Activated naive CD4-positive, alpha-beta T cell treated with anti-CD3 and anti-CD28 coated beads, Interleukin-2, amount 50 U/mL, for 16 hours (primary cell): ENCODE measurements around the gene LRRC61.

Experiments
- DNase-seq: peaks from one replicate; pipeline ENCODE4 v3.0.0-alpha.2; 2020

LRRC61 gene

DNA sequence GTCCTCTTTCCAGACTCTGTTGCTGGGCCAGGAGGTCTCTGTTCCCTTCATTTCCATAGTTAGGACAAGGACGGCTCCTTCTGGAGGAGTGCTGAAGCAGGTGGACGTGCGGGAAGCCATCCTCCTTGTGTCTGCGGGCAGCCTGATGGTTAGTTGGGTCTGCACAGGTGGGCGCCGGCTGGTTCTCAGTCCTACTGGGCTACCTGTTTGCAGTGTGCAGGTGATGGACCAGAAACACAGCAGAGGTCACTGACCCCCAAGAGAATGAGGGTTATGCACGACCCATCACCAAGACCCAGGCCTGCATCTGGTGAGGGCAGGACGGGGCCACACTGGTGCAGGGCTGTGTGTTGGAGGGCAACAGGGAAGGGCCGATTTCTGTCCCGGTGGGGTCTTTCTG is 10.5 kb downstream of the LRRC61 start:
- no peak for DNase-seq

DNA sequence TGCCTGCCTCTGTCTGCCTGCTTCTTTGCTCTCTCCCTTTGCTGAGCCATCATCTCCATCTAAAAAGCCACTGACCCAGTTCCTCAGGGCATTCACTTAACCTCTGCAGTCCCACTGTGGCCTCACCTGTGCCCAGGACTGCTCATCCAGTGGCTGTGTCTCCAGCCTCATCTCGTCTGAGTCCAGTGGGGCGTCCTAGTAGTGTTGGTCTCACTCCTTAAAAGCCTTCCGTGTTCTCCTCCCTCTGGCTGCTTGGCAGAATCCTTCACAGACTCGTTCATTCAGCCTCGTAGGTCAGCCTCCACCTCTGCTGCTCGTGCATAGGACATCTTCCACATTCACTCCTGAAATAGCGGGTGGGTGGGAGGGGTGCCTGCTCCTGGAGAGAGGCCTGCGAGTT is 11.0 kb downstream of the LRRC61 start:
- DNase-seq: no peak

GRCh38 chr7:150335108-150335773 is 12.1 kb downstream of the LRRC61 start:
- DNase-seq: no peak

- DNase-seq: no peak
These were observed 12.6 kb downstream of the LRRC61 start for GRCh38 chr7:150335774-150336112.

- DNase-seq: no peak
These were observed 13.6 kb downstream of the LRRC61 start for GRCh38 chr7:150336746-150337145.

DNA sequence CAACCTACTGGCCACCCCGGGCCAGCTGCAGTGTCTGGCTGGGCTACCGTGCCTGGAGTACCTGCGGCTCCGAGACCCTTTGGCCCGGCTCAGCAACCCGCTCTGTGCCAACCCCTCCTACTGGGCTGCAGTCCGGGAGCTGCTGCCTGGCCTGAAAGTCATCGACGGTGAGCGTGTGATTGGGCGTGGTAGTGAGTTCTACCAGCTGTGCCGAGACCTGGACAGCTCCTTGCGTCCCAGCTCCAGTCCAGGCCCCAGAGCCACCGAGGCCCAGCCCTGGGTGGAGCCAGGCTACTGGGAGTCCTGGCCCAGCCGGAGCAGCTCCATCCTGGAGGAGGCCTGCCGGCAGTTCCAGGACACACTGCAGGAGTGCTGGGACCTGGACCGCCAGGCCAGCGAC is 14.0 kb downstream of the LRRC61 start:
- DNase-seq: no peak

DNA sequence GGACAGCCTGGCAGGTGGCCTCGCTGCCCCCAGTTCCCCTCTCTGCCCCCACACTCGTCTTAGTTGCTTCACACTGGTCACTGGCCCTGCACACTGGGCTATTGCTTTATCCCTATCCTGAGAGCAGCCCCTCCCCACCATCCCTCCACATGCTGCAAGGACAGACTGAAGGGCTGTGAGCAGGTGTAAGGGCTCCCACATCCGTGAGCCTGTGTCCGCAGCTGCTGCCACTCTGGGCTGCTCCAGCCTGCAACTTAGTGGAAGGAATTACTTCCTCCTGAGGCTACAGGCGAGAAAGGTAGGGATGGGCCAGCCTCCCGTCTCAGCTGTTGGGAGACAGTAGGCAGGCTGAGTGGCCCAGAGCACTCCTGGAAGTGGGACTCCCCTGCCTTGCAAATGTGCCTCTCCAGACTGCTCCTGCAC is 14.5 kb downstream of the LRRC61 start:
- DNase-seq: no peak

- DNase-seq: no peak
These were observed 15.1 kb downstream of the LRRC61 start for GRCh38 chr7:150338166-150338829.

DNA sequence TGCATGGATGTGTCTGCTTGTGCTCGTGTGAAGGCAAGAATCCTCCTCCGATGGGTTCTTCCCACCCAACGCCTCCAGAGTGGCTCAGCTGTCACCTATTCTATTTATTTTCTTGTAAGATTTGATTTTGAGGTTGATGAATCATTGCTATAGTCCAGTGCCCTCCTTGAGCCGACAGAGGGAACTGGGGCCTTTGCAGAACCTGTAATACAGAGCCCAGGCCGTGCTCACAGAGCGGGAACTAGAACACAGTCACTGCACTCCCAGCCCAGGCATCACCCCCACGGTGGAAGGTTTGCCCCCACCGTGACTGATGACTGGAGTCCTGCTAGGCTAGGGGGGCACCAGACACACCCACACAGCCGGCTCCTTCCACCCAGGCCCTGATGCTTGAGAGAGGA is 16.3 kb downstream of the LRRC61 start:
- no peak for DNase-seq

DNA sequence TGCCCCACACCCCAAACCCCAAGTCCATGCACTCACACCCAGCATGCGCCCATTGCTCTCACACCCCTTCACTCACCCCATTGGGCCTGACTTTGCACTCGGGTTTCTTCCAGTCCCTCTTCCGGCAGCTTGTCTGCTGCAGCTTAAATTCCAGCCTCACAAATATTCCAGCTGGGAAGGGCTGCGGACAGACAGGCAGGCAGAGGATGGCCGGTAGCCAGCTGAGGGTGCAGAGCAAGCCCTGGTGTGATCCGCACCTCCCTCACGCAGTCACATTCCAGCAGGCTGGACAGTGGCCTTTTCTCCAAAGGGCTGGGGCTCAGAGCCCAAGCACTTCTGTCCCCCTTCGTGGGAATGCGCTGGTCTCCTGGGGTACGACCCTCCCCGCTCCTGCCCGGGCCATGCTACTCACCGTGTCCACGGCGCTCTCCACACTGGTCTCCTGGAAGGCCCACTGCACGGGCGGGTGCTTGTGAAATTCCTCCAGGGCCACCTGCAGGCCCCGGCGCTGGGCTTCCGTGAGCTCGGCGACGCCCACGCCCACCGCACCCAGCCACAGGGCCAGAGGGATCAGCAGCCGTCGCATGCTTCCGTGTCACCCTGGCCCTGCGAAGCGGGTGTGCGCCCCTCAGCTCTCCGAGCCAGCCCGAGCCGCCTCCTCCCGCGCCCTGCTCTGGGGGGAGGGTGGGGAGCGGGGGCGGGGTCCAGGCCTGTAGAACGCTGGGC is 17.0 kb downstream of the LRRC61 start:
- no peak for DNase-seq

DNA sequence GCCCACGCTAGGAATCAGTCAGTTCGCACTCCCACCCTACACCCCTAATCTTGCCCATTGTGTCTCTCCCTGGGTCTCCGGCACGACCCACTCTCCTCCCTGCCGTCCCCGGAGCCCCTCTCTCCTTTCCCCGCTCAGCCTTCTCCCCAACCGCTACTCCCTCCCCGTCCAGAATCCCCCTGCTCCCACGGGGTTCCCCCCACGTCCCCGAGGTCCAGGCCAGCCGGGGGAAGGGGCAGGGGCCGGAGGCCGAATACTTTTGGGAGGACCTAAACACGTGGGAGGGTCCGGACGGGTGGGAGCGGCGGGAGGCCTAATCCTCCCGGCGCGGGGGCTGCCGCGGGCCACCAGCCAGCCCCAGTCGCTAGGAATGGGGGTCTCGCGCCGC is 17.7 kb downstream of the LRRC61 start:
- no peak for DNase-seq

- DNase-seq: no peak
These were observed 18.3 kb downstream of the LRRC61 start, which contains the start of gene RARRES2 for GRCh38 chr7:150341263-150342120. TSS of gene RARRES2 (minus strand) at chr7:150341629. CDS start at chr7:150340609, 1,020 bp downstream.

DNA sequence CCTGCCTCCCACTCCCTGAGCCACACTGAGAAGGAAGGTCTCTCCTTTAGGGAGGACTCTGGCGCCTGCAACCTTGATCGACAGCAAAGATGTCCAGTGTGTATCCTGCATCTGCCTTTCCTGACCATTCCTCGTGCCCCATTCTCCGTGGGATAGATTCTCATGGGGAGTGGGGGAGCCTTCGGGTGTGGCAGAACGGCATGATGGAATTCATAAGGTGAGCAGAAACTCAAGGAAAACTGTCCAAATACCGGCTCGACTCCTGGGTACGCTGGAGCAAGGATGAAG is 18.9 kb downstream of the LRRC61 start:
- DNase-seq: no peak

DNA sequence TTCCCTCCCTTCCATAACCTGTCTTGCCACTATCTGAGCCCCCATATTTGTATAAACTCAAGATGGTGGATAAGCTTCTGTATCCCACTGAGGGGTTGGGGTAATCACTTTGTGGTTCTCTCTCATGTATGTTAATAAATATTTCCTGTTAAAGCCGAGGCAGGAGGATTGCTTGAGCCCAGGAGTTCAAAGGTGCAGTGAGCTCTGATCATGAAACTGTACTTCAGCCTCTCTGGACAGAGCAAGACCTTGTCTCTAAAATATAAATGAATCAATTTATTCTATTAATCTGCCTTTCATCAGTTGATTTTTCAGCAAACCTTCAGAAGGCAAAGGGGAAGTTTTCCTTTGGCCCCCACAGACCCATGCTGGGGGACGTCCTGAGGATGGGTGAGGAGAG is 20.1 kb downstream of the LRRC61 start:
- DNase-seq: no peak

DNA sequence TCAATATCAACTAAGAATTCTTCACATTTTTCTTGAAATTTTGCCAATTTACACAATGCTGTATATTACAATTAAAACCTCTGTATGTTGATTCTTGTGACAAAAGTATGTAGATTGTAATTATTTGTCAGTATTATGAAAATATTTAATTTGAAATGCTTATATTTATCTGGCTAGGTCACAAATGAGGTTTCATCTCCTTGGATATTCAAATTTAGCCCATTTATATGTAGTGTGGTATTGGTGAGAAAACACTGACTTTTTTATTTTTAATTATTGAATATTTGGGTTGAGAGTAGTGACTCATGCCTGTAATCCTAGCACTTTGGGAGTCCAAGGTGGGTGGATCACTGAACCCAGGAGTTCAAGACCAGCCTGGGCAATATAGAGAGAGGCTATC is 21.1 kb downstream of the LRRC61 start:
- DNase-seq: no peak

- no peak for DNase-seq
These were observed 21.9 kb downstream of the LRRC61 start for GRCh38 chr7:150345012-150345411.

DNA sequence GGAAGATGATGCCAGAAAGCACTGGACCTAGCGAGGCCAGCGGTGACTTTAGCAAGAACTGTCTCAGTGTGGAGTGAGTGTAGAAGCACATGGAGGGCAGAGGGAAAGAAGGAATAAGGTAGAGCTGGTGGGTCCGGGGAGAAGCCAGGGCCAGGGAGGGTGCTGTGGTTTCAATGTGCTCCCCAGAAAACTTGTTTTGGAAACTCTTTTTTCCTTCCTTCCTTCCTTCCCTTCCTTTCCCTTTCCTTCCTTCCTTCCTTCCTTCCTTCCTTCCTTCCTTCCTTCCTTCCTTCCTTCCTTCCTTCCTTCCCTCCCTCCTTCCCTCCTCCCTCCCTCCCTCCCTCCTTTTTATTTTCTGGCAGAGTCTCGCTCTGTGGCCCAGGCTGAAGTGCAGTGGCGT is 23.8 kb downstream of the LRRC61 start:
- DNase-seq: no peak

DNA sequence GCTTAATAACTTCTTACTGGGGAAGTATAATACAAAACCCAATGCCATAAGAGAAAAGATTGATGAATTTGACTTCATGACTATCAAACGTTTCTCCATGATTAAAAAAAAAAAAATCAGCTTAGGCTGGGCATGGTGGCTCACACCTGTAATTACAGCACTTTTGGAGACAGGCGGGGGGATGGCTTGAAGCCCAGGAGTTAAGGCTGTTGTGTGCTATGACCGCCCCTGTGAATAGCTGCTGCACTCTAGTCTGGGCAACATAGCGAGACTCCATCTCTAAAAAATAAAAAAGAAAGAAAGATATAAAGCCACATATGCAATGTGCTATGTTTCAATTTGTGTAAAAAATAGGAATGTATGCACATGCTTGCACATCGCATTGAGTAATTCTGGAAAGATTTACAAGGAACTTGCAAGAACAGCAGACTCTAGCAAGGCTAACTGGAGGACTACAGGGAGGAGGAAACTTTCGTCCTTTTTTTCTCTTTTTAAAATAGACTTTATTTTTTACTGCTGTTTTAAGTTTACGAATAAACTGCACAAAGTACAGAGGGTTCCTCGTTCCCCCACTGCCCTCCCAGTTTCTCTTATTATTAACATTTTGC is 28.5 kb downstream of the LRRC61 start:
- no peak for DNase-seq

- DNase-seq: no peak
These were observed 32.5 kb downstream of the LRRC61 start for GRCh38 chr7:150355666-150356059.

DNA sequence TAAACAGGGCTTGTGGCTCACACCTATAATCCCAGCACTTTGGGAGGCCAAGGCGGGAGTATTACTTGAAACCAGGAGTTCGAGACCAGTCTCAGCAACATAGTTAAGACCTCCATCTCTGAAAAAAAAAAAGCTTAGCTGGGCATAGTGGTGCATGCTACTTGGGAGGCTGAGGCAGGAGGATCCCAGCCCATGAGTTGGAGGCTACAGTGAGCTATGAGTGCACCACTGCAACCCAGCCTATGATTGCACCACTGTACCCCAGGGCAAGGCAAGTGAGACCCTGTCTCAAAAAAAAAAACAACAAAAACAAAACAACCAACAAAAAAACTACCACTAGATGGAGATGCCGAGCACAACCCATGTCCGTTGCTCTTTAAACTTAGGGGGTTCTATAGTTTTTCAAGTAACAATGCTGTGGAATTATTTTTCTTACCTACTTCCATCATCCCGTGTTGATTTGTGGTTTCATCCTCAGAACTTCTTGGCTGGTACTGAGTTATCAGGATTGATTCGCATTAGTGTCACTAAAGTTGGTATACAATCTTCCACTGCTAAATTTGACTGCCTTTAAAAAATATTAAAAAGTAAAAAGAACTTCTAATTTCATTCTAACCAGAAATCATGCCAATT is 33.2 kb downstream of the LRRC61 start:
- no peak for DNase-seq

DNA sequence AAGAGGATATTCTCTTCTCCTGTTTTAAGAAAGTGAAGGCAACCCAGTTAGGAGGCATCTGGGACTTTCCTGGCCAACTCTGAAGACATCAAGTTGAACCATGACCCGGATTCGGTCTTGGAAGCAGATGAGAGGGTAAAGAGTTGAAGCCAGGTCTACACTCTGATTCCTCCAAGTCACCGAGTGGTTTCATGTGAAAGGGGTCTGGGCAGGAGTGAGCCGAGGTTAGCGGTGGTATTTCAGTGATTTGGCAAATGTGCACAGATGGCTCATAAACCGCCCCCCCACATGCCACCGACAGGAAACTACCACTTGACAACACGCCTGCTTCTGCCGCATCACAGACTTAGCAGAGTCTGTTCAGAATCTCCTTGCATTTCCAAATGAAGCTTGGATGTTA is 34.1 kb downstream of the LRRC61 start:
- DNase-seq: peak; percentile 69

DNA sequence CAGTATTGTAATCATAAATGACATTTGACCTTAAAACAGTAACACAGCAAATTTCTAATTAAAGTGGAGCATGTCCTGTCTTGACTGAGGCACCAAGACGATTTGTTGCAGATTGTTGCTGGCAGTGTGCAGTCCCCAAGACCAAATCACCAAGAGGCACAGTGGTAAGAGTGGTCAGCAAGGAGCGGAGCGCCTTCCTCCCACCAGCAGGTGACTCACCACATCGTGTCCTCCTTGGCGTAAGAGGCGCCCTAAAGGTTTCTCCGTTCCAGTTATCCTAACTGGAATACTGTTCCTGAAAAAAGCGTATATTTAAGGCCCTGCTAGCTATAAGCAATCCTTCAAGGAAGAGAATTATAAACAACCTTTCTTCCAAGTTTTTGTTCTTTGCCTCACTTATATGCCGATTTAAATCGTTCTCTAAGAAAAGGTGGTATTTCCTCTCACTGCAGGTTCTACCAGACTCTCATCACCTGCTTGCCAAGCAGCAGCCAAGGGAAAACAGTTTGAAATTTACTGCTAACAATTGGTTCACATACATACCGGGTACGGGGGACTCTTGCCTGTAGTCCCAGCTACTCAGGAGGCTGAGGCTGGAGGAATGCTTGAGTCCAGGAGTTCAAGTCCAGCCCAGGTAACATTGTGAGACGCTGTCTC is 34.7 kb downstream of the LRRC61 start:
- no peak for DNase-seq
